ENCODE results near the gene RNF207.
A peak's percentile ranks its signal among the peaks of the same experiment; 100 is the strongest.

DNA sequence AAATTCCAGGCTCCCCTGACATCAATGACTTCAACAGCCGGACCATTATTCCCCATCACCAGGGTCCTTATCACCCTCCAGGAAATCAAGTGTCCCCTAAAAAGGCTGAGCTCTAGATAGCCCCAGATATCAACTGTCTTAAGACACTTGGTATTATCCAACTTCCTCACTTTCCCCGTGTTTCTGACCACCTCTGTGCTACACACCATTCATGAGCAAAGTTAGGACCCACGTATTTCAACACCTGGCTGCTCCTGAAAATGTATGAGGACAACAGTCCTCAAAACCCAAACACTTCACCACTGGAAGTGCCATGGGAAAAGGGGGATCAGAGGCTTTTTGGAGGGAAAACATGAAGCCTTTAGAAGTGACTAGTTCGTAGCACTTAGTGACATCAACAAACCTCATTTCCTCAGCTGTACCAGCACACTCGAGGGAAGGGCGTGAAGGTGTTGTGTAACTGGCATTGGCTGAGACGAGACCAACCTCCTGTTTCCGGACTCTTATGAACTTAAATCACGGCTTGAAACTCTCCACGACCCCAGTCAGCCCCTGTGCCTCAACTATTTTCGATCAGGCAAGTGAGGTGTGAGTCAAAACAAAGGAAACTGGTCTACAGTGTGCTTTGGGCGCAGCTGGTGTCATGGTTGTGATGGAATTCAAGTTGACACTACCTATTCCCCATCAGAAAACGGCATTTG, 21.7 kb upstream of the RNF207 start:
- TF ChIP-seq POLR2A (IDR thresholded peaks at IDR 0.05; ENCODE audit: low read depth, low read length): peak; percentile 36; the same call in 1 of the 2 replicates
- TF ChIP-seq POLR2AphosphoS5 (IDR thresholded peaks at IDR 0.05; ENCODE audit: low read depth, low read length): 0 out of 2 replicates have a peak, but pooled peaks have one; percentile 32
